GM12872 (cell line): ENCODE data around the gene IL1A.

Experiments used
- CTCF ChIP-seq: IDR thresholded peaks from 3 replicates; pipeline ENCODE4 v1.5.1; 2011; ENCODE audit warnings: low read depth, mild to moderate bottlenecking, low read length, moderate library complexity; ENCODE audit not compliant: insufficient read depth

Gene IL1A

GRCh38 chr2:112829961-112830681, 45.8 kb upstream of the IL1A start:
- TF ChIP-seq CTCF, result no peak

- no peak for TF ChIP-seq CTCF
Measured at GRCh38 chr2:112829101-112829960, 45.0 kb upstream of the IL1A start.

GRCh38 chr2:112828251-112828691, 44.0 kb upstream of the IL1A start:
- TF ChIP-seq CTCF, result no peak

GRCh38 chr2:112827604-112828185, 43.4 kb upstream of the IL1A start:
- TF ChIP-seq CTCF, result no peak

GRCh38 chr2:112827009-112827408, 42.7 kb upstream of the IL1A start:
- TF ChIP-seq CTCF, result no peak

- no peak for TF ChIP-seq CTCF
Measured at GRCh38 chr2:112825706-112826105, 41.4 kb upstream of the IL1A start.

- TF ChIP-seq CTCF, result no peak
Measured at GRCh38 chr2:112824694-112825085, 40.4 kb upstream of the IL1A start.
